Measurements from ENCODE around the gene RBM33. TPM values are rescaled to one million over a fixed set of nuclear protein-coding genes. Genes with fewer than 3 reads are reported as not detected.

RBM33 gene
- total RNA-seq, 4 donors from 2014 or later: 62.8 to 129 (median 92.8) TPM

DNA sequence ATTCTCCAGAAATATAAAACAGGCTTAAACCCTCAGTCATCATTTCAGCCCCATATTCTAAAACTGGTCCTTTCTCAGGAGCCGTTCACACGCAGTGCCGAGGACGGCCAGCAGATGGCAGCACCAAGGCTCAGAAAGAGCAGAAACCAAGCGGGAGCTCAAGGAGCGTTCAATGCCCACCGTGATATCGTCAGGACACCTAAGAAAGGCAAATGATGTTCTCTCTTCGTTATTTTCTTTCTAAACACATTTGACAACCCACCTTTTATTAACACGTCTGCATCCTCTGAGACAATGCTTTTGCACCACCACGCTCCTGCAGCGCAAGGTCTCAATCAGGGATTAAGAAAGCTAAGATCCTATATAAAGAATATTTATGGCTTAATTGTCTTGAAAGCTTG is 45.7 kb upstream of the RBM33 start:
- H3K4me3 ChIP-seq: no peak overlapping the region

DNA sequence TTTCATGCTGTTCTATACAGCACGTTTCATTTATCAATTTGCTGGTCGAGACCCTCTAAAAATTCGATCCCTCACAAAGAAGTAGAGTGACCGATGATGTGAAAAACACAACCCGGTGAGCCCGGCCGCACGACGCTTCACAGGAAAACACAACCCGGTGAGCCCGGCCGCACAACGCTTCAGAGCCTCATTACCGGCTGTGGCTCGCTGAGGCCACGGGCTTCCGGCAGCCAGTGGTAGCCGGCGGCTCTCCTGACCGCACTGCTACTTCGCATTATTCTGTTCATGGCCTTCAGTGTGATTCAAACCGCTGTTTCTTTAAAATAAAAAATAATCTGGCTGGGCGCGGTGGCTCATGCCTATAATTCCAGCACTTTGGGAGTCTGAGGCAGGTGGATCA is 42.3 kb upstream of the RBM33 start:
- Histone ChIP-seq H3K4me1 (peaks cover 0 to 4% (median 1%) of the 10 kb centered on the region in 4 donors), H3K9me3 (no peaks in the 10 kb centered on the region), H3K36me3 (no peaks in the 10 kb centered on the region), H3K27me3 (peaks cover 30% of the 10 kb centered on the region), H3K27ac (no peak overlapping the region), H3K4me3 (no peak overlapping the region)
- in situ Hi-C loops (cut with MboI; ENCODE audit: low pct_ligation_motif_present in 1 of 4, low pct_unique_long_range_greater_than_20kb in 1 of 4, low sequenced_read_pairs in 3 of 4) (loop anchor here in 2 of 4 donors (10.0 kb wide), 2 partner anchors 123 to 133 kb away; no protein-coding TSS in a partner anchor), intact Hi-C loops (cut with DNase I; ENCODE audit: low total_unique reads) (no loop called here)
- TF ChIP-seq EP300 (IDR thresholded peaks at IDR 0.05; ENCODE audit: low read depth) (no peak), POLR2AphosphoS5 (IDR thresholded peaks at IDR 0.05) (no peak), POLR2A (IDR thresholded peaks at IDR 0.05) (no peak)
- TF ChIP-seq, protein P1, sequence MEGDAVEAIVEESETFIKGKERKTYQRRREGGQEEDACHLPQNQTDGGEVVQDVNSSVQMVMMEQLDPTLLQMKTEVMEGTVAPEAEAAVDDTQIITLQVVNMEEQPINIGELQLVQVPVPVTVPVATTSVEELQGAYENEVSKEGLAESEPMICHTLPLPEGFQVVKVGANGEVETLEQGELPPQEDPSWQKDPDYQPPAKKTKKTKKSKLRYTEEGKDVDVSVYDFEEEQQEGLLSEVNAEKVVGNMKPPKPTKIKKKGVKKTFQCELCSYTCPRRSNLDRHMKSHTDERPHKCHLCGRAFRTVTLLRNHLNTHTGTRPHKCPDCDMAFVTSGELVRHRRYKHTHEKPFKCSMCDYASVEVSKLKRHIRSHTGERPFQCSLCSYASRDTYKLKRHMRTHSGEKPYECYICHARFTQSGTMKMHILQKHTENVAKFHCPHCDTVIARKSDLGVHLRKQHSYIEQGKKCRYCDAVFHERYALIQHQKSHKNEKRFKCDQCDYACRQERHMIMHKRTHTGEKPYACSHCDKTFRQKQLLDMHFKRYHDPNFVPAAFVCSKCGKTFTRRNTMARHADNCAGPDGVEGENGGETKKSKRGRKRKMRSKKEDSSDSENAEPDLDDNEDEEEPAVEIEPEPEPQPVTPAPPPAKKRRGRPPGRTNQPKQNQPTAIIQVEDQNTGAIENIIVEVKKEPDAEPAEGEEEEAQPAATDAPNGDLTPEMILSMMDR (IDR thresholded peaks at IDR 0.05): no peak
- no peak for DNase-seq
- 78 to 94% methylated on average over 4 to 24 of the region's 24 CpGs for WGBS, 2 donors (ENCODE audit: low coverage in 1 of 2)

More for the DNA sequence above, 45.7 kb upstream of the RBM33 start:
- peaks cover 0 to 4% (median 1%) of the 10 kb centered on the region in 4 donors for H3K4me1 ChIP-seq
- peak; percentile 85 for DNase-seq
- no peaks in the 10 kb centered on the region for H3K9me3 ChIP-seq
- H3K27me3 ChIP-seq: peaks cover 30% of the 10 kb centered on the region
- 7 to 8% methylated on average over 6 to 12 of the region's 12 CpGs for WGBS, 2 donors (ENCODE audit: low coverage in 1 of 2)
- no peaks in the 10 kb centered on the region for H3K36me3 ChIP-seq
- TF ChIP-seq, protein P1 (IDR thresholded peaks at IDR 0.05): peak; percentile 92 to 99 (median 96)
- TF ChIP-seq POLR2AphosphoS5 (IDR thresholded peaks at IDR 0.05) (no peak), EP300 (IDR thresholded peaks at IDR 0.05; ENCODE audit: low read depth) (no peak), POLR2A (IDR thresholded peaks at IDR 0.05) (no peak)
- intact Hi-C loops (cut with DNase I; ENCODE audit: low total_unique reads): loop anchor here (10.0 kb wide), 1 partner anchor 166 kb away; no protein-coding TSS in a partner anchor
- H3K27ac ChIP-seq: no peak overlapping the region
- in situ Hi-C loops (cut with MboI; ENCODE audit: low pct_ligation_motif_present in 1 of 4, low pct_unique_long_range_greater_than_20kb in 1 of 4, low sequenced_read_pairs in 3 of 4): loop anchor here (5.0 to 10.0 kb wide), 3 partner anchors 156 to 168 kb away; no protein-coding TSS in a partner anchor

DNA sequence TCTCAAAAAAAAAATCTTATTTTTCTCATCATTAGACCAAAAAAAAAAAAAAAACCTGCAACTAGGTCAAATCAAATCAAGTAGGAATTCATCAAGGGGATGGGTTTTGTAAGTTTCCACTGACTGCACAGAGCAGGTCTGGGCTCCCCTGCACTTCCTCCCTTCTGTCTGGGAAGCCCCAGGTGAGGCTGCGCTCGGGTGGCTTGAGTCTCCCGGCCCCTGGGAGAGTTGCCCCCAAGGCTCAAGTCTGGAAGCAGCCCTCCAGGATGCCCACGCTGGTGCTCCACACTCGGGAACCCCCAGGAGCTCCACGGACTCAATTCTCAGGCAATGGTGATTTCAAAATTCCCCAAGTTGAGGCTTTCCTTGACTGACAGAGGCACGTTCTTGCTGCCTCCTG is 41.7 kb upstream of the RBM33 start:
- 69% methylated on average over 7 of the region's 7 CpGs; no CpG with 5 or more reads in 1 of the 2 donors for WGBS, 2 donors (ENCODE audit: low coverage in 1 of 2)
- H3K4me3 ChIP-seq: no peak overlapping the region
- in situ Hi-C loops (cut with MboI; ENCODE audit: low pct_ligation_motif_present in 1 of 4, low pct_unique_long_range_greater_than_20kb in 1 of 4, low sequenced_read_pairs in 3 of 4): loop anchor here in 2 of 4 donors (10.0 kb wide), 2 partner anchors 122 to 132 kb away; no protein-coding TSS in a partner anchor
- H3K9me3 ChIP-seq: no peaks in the 10 kb centered on the region
- H3K27ac ChIP-seq: no peak overlapping the region
- peaks cover 30% of the 10 kb centered on the region for H3K27me3 ChIP-seq
- TF ChIP-seq EP300 (IDR thresholded peaks at IDR 0.05; ENCODE audit: low read depth) (no peak), POLR2A (IDR thresholded peaks at IDR 0.05) (no peak), POLR2AphosphoS5 (IDR thresholded peaks at IDR 0.05) (no peak)
- TF ChIP-seq, protein P1 (IDR thresholded peaks at IDR 0.05): no peak
- intact Hi-C loops (cut with DNase I; ENCODE audit: low total_unique reads): no loop called here
- peaks cover 0 to 4% (median 1%) of the 10 kb centered on the region in 4 donors for H3K4me1 ChIP-seq
- no peak for DNase-seq
- H3K36me3 ChIP-seq: no peaks in the 10 kb centered on the region

DNA sequence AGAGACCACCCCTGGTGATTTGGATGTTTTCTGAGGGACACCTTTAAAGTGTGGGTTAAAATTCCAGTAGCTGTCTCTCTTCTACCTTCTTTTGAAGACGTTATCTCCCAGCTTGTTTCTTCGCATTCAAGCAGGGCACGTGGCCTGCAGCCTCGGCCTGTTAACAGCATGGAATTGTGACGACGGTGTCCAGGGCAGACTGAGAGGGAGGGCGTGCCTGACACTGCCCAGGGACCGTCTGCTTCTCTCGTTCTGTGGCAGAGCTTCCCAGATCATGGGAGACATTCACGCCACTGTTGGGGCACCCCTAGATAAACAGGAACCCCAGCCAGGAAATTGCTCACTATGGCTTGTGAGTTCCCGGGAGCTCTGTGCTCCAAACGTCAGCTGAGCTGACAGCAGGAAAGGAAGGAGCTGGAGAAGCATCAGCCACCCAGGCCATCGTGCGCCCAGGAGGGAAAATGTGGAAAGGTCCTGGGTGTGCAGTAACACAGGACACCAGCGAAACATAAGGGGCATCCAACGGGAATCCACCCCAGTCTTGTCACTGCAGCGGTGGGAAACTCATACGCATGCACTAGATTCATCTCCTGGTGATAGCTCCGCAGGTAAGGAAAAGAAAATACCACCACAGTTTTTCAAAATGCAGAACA is 41.1 kb upstream of the RBM33 start:
- in situ Hi-C loops (cut with MboI; ENCODE audit: low pct_ligation_motif_present in 1 of 4, low pct_unique_long_range_greater_than_20kb in 1 of 4, low sequenced_read_pairs in 3 of 4): loop anchor here in 2 of 4 donors (10.0 kb wide), 2 partner anchors 121 to 131 kb away; no protein-coding TSS in a partner anchor
- peaks cover 0 to 4% (median 1%) of the 10 kb centered on the region in 4 donors for H3K4me1 ChIP-seq
- H3K27ac ChIP-seq: no peak overlapping the region
- H3K27me3 ChIP-seq: peaks cover 30% of the 10 kb centered on the region
- H3K36me3 ChIP-seq: no peaks in the 10 kb centered on the region
- H3K4me3 ChIP-seq: no peak overlapping the region
- no peaks in the 10 kb centered on the region for H3K9me3 ChIP-seq
- WGBS, 2 donors (ENCODE audit: low coverage in 1 of 2): 72 to 100% methylated on average over 1 to 19 of the region's 19 CpGs
- intact Hi-C loops (cut with DNase I; ENCODE audit: low total_unique reads): no loop called here
- DNase-seq: no peak
- TF ChIP-seq POLR2A (IDR thresholded peaks at IDR 0.05) (no peak), POLR2AphosphoS5 (IDR thresholded peaks at IDR 0.05) (no peak), EP300 (IDR thresholded peaks at IDR 0.05; ENCODE audit: low read depth) (no peak)
- TF ChIP-seq, protein P1 (IDR thresholded peaks at IDR 0.05): no peak
